Sigmoid colon (tissue), 7 donors: ENCODE results near the gene EXOC7. TPM values are rescaled to one million over a fixed set of nuclear protein-coding genes. Genes with fewer than 3 reads are reported as not detected.
"Not testable (repeated sequence)": the region's sequence is repeated elsewhere in the genome, so short reads cannot be mapped to it uniquely, and the experiment has no call there.

Experiments
- DNase-seq: peaks from one replicate; pipeline ENCODE4 v3.0.0-alpha.2; 2019
- H3K27ac ChIP-seq, 4 donors: fragments of 200-600 bp; sonication (generic); one replicate each; pipeline ENCODE4 v1.5.1; 2016 to 2019; ENCODE audit warnings: mild to moderate bottlenecking in 1 of 4
- H3K27me3 ChIP-seq, 3 donors: fragments of 200-600 bp; sonication (generic); one replicate each; pipeline ENCODE4 v1.5.1; 2019; ENCODE audit warnings: mild to moderate bottlenecking in 1 of 3
- H3K36me3 ChIP-seq, 4 donors: fragments of 200-600 bp; sonication (generic); one replicate each; pipeline ENCODE4 v1.5.1; 2016 to 2019
- H3K4me1 ChIP-seq, 4 donors: fragments of 200-600 bp; sonication (generic); one replicate each; pipeline ENCODE4 v1.5.1; 2017 to 2019
- H3K4me3 ChIP-seq, 4 donors: fragments of 200-600 bp; sonication (generic); one replicate each; pipeline ENCODE4 v1.5.1; 2017 to 2019; ENCODE audit warnings: mild to moderate bottlenecking in 2 of 4, moderate library complexity in 1 of 4
- H3K9me3 ChIP-seq, 4 donors: fragments of 200-600 bp in 3 of 4; sonication (generic) in 3 of 4; one replicate each; pipeline versions ENCODE4 v1.5.1 to v1.6.1; 2013 to 2019
- EP300 ChIP-seq, 4 donors: sonication (generic); formaldehyde crosslinking; IDR thresholded peaks; one replicate each; pipeline ENCODE4 v1.6.1; 2017; ENCODE audit warnings: antibody characterized with exemption in 4 of 4
- POLR2A ChIP-seq, 2 donors: fragments of 450-650 bp; IDR thresholded peaks; one replicate each; pipeline ENCODE4 v1.6.1; 2016; ENCODE audit warnings: antibody characterized with exemption in 2 of 2, mild to moderate bottlenecking in 2 of 2, moderate library complexity in 2 of 2
- POLR2AphosphoS5 ChIP-seq, 4 donors: sonication (generic); formaldehyde crosslinking; IDR thresholded peaks; one replicate each; pipeline ENCODE4 v1.6.1; 2017; ENCODE audit warnings: antibody characterized with exemption in 4 of 4
- WGBS, 2 donors: extraction: QIAGEN DNeasy Blood & Tissue Kit; methylation state at CpG; one replicate each; pipeline ENCODE4 v1.1.7; 2013; 5-methylcytosine and 5-hydroxymethylcytosine counted together
- intact Hi-C: fragments of 100-400 bp; cut with DNase I; formaldehyde crosslinking; loops from one replicate; pipeline ENCODE4 v1.15.1; 2023
- polyA plus RNA-seq, 3 donors: library from polyadenylated mRNA; stranded (reverse); fragments of 200-250 nt; gene quantifications; one replicate each; pipeline ENCODE4 v1.2.3, GENCODE V29; 2013
- total RNA-seq, 4 donors: library from RNA; depleted of rRNA; stranded (reverse); fragments of >200 nt; gene quantifications; one replicate each; pipeline ENCODE4 v1.1.0, GENCODE V29; 2016
- TF ChIP-seq, protein P1 (sequence below), 4 experiments: fragments of 450-650 bp in 3 of 4; fragments of 200-600 bp in 1 of 4; IDR thresholded peaks; one replicate each; pipeline ENCODE4 v1.5.1; 2016 to 2019; ENCODE audit warnings: antibody characterized with exemption in 4 of 4, mild to moderate bottlenecking in 3 of 4, moderate library complexity in 2 of 4
- donor health status: healthy with polysubstance abuse.
- donor health status: Bipolar disorder and iron deficiency.
- donor health status: healthy.

Gene EXOC7
- total and polyA plus RNA-seq, 7 donors = 36.8 to 82.0 (median 71.3) TPM

DNA sequence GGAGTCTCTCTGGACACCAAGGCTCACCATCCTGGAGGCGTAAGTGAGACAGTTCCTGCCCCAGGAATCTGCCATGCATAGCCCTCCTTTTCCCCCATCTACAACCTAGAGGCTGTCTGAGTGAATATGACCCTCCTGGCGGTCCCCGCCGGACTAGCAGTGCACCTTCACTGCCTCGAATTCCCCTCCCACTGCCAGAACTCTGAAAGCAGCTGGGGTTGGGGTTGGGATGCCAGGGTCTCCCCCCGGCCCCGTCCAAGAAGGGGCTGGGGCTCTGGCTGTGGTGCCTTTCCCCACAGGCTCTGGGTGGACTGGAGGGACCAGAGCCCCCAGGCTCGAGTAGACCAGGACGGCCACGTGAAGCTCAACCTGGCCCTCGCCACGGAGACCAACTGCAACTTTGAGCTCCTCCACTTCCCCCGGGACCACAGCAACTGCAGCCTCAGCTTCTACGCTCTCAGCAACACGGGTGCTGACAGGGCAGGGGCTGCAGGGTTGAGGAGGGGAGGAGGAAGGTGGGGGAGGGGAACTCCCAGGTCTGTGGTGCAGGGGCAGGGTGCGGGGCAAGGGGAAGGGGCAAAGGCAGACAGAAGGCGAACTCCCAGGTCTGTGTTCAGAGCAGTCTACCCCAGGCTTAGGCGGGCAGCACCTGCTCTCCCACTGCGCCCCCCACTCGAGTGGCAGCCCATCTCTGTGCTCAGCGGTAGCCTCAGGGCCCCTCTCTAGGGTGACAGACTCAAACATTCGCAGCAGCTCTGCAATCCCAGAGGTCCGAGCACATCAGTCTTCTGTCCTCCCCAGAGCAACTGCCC is 23.4 kb downstream of the EXOC7 start:
- Histone ChIP-seq H3K4me1 (peaks cover 0 to 39% (median 35%) of the 10 kb centered on the region in 4 donors), H3K9me3 (no peaks in the 10 kb centered on the region), H3K4me3 (no peak overlapping the region), H3K27me3 (peaks cover 25 to 53% (median 41%) of the 10 kb centered on the region in 3 donors), H3K27ac (no peak overlapping the region), H3K36me3 (peaks cover 5 to 30% (median 19%) of the 10 kb centered on the region in 4 donors)
- intact Hi-C loops = loop anchor here (10.0 kb wide), 2 partner anchors 175 to 255 kb away; partner anchors contain the start of gene MRPL38
- WGBS, 2 donors = 8 to 9% methylated on average over 23 of the region's 23 CpGs
- DNase-seq = no peak
- no peak for TF ChIP-seq POLR2A (IDR thresholded peaks at IDR 0.05)
- TF ChIP-seq, protein P1, sequence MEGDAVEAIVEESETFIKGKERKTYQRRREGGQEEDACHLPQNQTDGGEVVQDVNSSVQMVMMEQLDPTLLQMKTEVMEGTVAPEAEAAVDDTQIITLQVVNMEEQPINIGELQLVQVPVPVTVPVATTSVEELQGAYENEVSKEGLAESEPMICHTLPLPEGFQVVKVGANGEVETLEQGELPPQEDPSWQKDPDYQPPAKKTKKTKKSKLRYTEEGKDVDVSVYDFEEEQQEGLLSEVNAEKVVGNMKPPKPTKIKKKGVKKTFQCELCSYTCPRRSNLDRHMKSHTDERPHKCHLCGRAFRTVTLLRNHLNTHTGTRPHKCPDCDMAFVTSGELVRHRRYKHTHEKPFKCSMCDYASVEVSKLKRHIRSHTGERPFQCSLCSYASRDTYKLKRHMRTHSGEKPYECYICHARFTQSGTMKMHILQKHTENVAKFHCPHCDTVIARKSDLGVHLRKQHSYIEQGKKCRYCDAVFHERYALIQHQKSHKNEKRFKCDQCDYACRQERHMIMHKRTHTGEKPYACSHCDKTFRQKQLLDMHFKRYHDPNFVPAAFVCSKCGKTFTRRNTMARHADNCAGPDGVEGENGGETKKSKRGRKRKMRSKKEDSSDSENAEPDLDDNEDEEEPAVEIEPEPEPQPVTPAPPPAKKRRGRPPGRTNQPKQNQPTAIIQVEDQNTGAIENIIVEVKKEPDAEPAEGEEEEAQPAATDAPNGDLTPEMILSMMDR (IDR thresholded peaks at IDR 0.05) = no peak
- peak in 1 of 4 donors; percentile 5 for TF ChIP-seq POLR2AphosphoS5 (IDR thresholded peaks at IDR 0.05)
- no peak for TF ChIP-seq EP300 (IDR thresholded peaks at IDR 0.05)

DNA sequence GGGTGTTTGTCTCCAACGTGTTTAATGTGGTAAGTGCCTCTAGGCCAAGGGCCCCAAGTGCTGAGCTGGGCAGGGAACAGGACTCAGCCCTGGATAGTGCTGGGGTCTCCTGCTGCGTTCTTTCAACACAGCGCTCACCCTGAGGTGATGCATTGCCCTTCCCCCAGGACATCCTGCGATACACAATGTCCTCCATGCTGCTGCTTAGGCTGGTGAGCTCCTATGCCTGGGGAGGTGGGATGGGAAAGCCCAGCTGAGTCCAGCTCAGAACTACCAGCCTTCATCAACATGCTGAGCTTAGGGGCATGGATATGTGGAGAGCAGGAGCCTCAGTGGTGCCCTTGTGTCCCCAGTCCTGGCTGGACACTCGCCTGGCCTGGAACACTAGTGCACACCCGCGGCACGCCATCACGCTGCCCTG is 24.0 kb downstream of the EXOC7 start:
- peaks cover 30 to 59% (median 47%) of the 10 kb centered on the region in 3 donors for H3K27me3 ChIP-seq

DNA sequence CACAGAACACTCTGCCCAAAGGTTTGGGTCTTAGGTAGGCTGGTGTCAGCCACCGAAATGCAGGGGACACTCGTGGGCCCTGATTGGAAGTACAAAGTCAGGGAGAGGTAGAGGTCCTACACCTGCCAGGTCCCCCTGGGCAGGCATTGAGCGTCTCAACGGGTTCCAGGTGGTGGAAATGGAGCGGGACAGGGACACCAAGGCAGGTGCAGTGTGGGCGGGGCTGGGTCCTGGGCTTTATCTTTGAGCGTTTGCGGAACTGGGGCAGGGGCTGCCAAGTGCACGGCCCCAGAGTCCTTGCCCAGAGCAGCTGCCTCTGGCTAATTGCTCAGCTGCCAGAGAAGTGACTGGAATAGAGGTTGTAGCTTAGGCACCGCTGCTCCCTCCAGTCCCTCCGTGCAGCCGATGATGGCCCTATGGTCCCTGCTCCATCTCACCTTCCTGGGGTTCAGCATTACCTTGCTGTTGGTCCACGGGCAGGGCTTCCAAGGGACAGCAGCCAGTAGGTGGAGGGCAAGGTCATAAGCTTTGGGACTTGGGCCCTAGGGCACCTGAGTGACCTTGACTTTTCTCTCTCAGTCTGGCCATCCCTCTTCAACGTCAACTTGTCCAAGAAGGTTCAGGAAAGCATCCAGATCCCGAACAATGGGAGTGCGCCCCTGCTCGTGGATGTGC is 24.6 kb downstream of the EXOC7 start, which contains the start of gene ZACN:
Gene ZACN, plus strand, starts transcription at position 323 of the 675 bp plus-strand sequence. Its CDS starts 83 bp downstream, at position 406.
- peaks cover 36 to 64% (median 52%) of the 10 kb centered on the region in 3 donors for H3K27me3 ChIP-seq
- TF ChIP-seq EP300 (IDR thresholded peaks at IDR 0.05) (no peak), POLR2A (IDR thresholded peaks at IDR 0.05) (no peak), POLR2AphosphoS5 (IDR thresholded peaks at IDR 0.05) (no peak)
- TF ChIP-seq, protein P1 (IDR thresholded peaks at IDR 0.05) = no peak
- H3K4me1 ChIP-seq = peaks cover 0 to 50% (median 47%) of the 10 kb centered on the region in 4 donors
- H3K4me3 ChIP-seq = no peak within 1 kb of the TSS
- intact Hi-C loops = loop anchor here (10.0 kb wide), 1 partner anchor 174 kb away; the partner anchor contains the start of gene MRPL38
- DNase-seq = no peak
- H3K27ac ChIP-seq = no peak within 1 kb of the TSS
- no peaks in the 10 kb centered on the region for H3K9me3 ChIP-seq
- peaks cover 0 to 18% (median 10%) of the 10 kb centered on the region in 4 donors for H3K36me3 ChIP-seq
- WGBS, 2 donors = 45 to 66% methylated on average over 17 of the region's 17 CpGs

More for the DNA sequence above, 24.0 kb downstream of the EXOC7 start:
- Histone ChIP-seq H3K36me3 (peaks cover 0 to 24% (median 15%) of the 10 kb centered on the region in 4 donors), H3K4me1 (peaks cover 0 to 45% (median 41%) of the 10 kb centered on the region in 4 donors), H3K4me3 (no peak overlapping the region), H3K27ac (no peak overlapping the region), H3K9me3 (no peaks in the 10 kb centered on the region)
- DNase-seq = no peak
- 29 to 42% methylated on average over 9 of the region's 9 CpGs for WGBS, 2 donors
- TF ChIP-seq POLR2AphosphoS5 (IDR thresholded peaks at IDR 0.05) (no peak), POLR2A (IDR thresholded peaks at IDR 0.05) (no peak), EP300 (IDR thresholded peaks at IDR 0.05) (no peak)
- TF ChIP-seq, protein P1 (IDR thresholded peaks at IDR 0.05) = no peak
- intact Hi-C loops = loop anchor here (10.0 kb wide), 1 partner anchor 175 kb away; the partner anchor contains the start of gene MRPL38

DNA sequence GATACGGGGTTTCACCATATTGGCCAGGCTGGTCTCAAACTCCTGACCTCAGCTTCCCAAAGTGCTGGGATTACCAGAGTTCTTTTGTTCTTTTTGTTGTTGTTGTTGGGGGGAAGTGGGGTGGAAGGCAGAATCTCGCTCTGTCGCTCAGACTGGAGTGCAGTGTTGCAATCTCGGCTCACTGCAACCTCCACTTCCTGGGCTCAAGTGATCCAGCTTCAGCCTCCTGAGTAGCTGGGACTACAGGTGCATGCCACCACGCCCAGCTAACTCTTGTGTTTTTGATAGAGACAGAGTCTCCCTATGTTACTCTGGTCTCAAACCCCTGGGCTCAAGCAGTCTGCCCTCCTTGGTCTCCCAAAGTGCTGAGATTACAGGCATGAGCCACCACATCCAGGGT is 25.2 kb downstream of the EXOC7 start:
- Histone ChIP-seq H3K27me3 (peaks cover 36 to 71% (median 59%) of the 10 kb centered on the region in 3 donors), H3K4me1 (peaks cover 0 to 50% (median 47%) of the 10 kb centered on the region in 4 donors), H3K36me3 (peaks cover 0 to 12% (median 5%) of the 10 kb centered on the region in 4 donors)
- not testable (repeated sequence) for DNase-seq, H3K27ac ChIP-seq, H3K4me3 ChIP-seq, H3K9me3 ChIP-seq
- intact Hi-C loops = loop anchor here (10.0 kb wide), 1 partner anchor 174 kb away; the partner anchor contains the start of gene MRPL38
- WGBS, 2 donors = 60 to 63% methylated on average over 5 of the region's 5 CpGs
